HEK293T (cell line): Measurements from ENCODE around the gene RGS3.

Experiments
- ARNT ChIP-seq: fragments of 450-650 bp; IDR thresholded peaks from 2 replicates; pipeline ENCODE4 v1.6.1; 2017; ENCODE audit warnings: mild to moderate bottlenecking
- BHLHE40 ChIP-seq: fragments of 450-650 bp; IDR thresholded peaks from 2 replicates; pipeline ENCODE4 v1.6.1; 2016; ENCODE audit warnings: mild to moderate bottlenecking, moderate library complexity, borderline replicate concordance
- ELF4 ChIP-seq: fragments of 450-650 bp; IDR thresholded peaks from 2 replicates; pipeline ENCODE4 v1.6.1; 2017; ENCODE audit warnings: antibody characterized with exemption
- FOXM1 ChIP-seq: fragments of 450-650 bp; IDR thresholded peaks from 2 replicates; pipeline ENCODE4 v1.6.1; 2017; ENCODE audit warnings: mild to moderate bottlenecking, borderline replicate concordance
- HDGF ChIP-seq: fragments of 450-650 bp; IDR thresholded peaks from 2 replicates; pipeline ENCODE4 v1.6.1; 2017; ENCODE audit warnings: antibody characterized with exemption, borderline replicate concordance
- L3MBTL2 ChIP-seq: fragments of 450-650 bp; conservative IDR thresholded peaks from 2 replicates; pipeline ENCODE4 v1.6.1; 2016; ENCODE audit warnings: mild to moderate bottlenecking
- NFRKB ChIP-seq: fragments of 450-650 bp; IDR thresholded peaks from 2 replicates; pipeline ENCODE4 v1.6.1; 2016; ENCODE audit warnings: mild to moderate bottlenecking, moderate library complexity
- SP1 ChIP-seq: fragments of 450-650 bp; IDR thresholded peaks from 2 replicates; pipeline ENCODE4 v1.6.1; 2017
- TF ChIP-seq, protein P1 (sequence below): fragments of 450-650 bp; IDR thresholded peaks from 2 replicates; pipeline ENCODE4 v1.6.1; 2016

DNA sequence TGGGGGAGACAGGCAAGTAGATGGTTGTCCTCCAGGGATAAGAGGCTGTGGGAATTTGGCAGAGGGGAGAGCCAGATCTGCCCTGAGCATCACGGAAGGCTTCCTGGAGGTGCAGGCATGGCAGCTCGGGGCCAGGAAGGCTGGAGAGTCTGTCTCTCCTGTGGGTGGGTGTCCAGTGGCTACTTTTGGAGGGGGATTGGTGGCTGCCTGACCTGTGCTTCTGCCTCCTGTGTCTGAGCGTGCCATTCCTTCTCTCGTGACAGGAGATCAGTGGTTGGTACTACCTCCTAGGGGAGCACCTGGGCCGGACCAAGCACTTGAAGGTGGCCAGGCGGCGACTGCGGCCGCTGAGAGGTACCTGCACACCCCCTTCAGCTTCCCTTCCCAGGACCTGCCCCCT lies 33.5 kb downstream of the RGS3 start:
- TF ChIP-seq, protein P1, sequence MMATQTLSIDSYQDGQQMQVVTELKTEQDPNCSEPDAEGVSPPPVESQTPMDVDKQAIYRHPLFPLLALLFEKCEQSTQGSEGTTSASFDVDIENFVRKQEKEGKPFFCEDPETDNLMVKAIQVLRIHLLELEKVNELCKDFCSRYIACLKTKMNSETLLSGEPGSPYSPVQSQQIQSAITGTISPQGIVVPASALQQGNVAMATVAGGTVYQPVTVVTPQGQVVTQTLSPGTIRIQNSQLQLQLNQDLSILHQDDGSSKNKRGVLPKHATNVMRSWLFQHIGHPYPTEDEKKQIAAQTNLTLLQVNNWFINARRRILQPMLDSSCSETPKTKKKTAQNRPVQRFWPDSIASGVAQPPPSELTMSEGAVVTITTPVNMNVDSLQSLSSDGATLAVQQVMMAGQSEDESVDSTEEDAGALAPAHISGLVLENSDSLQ: no peak
- TF ChIP-seq BHLHE40 (no peak), ARNT (no peak), NFRKB (no peak), FOXM1 (no peak), L3MBTL2 (no peak), ELF4 (no peak), HDGF (no peak), SP1 (no peak)
